Measurements from ENCODE around the gene WNT7A.

Gene WNT7A

GRCh38 chr3:13792051-13792490, 87.8 kb downstream of the WNT7A start:
- DNase-seq (ENCODE audit: low read depth) = no peak

GRCh38 chr3:13791198-13792050, 88.4 kb downstream of the WNT7A start:
- no peak overlapping the region for H3K4me3 ChIP-seq (ENCODE audit: low read depth, low read length)
- no peak for DNase-seq (ENCODE audit: low read depth)
- no peak for TF ChIP-seq CTCF (conservative IDR thresholded peaks at IDR 0.05; ENCODE audit: low read depth, low read length)

More at GRCh38 chr3:13792051-13792490, 87.8 kb downstream of the WNT7A start:
- no peak for TF ChIP-seq CTCF (conservative IDR thresholded peaks at IDR 0.05; ENCODE audit: low read depth, low read length)
- no peak overlapping the region for H3K4me3 ChIP-seq (ENCODE audit: low read depth, low read length)

- no peak overlapping the region for H3K4me3 ChIP-seq (ENCODE audit: low read depth, low read length)
- TF ChIP-seq CTCF (conservative IDR thresholded peaks at IDR 0.05; ENCODE audit: low read depth, low read length) = no peak
- no peak for DNase-seq (ENCODE audit: low read depth)
These were observed 89.3 kb downstream of the WNT7A start for GRCh38 chr3:13790376-13791197.

- TF ChIP-seq CTCF (conservative IDR thresholded peaks at IDR 0.05; ENCODE audit: low read depth, low read length) = no peak
These were observed 91.1 kb downstream of the WNT7A start for GRCh38 chr3:13788522-13789424.

GRCh38 chr3:13787533-13788132, 92.2 kb downstream of the WNT7A start:
- TF ChIP-seq CTCF (conservative IDR thresholded peaks at IDR 0.05; ENCODE audit: low read depth, low read length) = no peak
- H3K4me3 ChIP-seq (ENCODE audit: low read depth, low read length) = no peak overlapping the region
- no peak for DNase-seq (ENCODE audit: low read depth)

More at GRCh38 chr3:13788522-13789424, 91.1 kb downstream of the WNT7A start:
- H3K4me3 ChIP-seq (ENCODE audit: low read depth, low read length) = no peak overlapping the region
- DNase-seq (ENCODE audit: low read depth) = peak; percentile 3

GRCh38 chr3:13786811-13787210, 93.1 kb downstream of the WNT7A start:
- no peak for TF ChIP-seq CTCF (conservative IDR thresholded peaks at IDR 0.05; ENCODE audit: low read depth, low read length)
- no peak for DNase-seq (ENCODE audit: low read depth)
- no peak overlapping the region for H3K4me3 ChIP-seq (ENCODE audit: low read depth, low read length)

Measured in choroid plexus epithelial cell (primary cell).